Trophoblast cell (in vitro differentiated cells and primary cell): ENCODE results near the gene CCDC71.

Source experiments
- DNase-seq, 2 donors: peaks; one replicate each; pipeline ENCODE4 v3.0.0-alpha.2; 2016
- H2AFZ ChIP-seq: 2 replicates; pipeline ENCODE4 v1.6.1; 2013; ENCODE audit warnings: low read length, moderate library complexity, mild to moderate bottlenecking; ENCODE audit not compliant: insufficient read depth, poor library complexity
- H2AK5ac ChIP-seq: 2 replicates; pipeline ENCODE4 v1.6.1; 2013; ENCODE audit warnings: mild to moderate bottlenecking, low read length
- H2BK120ac ChIP-seq: 2 replicates; pipeline ENCODE4 v1.6.1; 2013; ENCODE audit warnings: low read length, mild to moderate bottlenecking, moderate library complexity; ENCODE audit not compliant: insufficient read depth, poor library complexity
- H2BK12ac ChIP-seq: 2 replicates; pipeline ENCODE4 v1.6.1; 2013; ENCODE audit warnings: mild to moderate bottlenecking, low read length, moderate library complexity
- H2BK5ac ChIP-seq: 2 replicates; pipeline ENCODE4 v1.6.1; 2013; ENCODE audit warnings: low read length, low read depth, moderate library complexity, mild to moderate bottlenecking; ENCODE audit not compliant: poor library complexity
- H3K14ac ChIP-seq: 2 replicates; pipeline ENCODE4 v1.6.1; 2013; ENCODE audit warnings: mild to moderate bottlenecking, low read length
- H3K18ac ChIP-seq: 2 replicates; pipeline ENCODE4 v1.6.1; 2013; ENCODE audit warnings: mild to moderate bottlenecking, low read length
- H3K23ac ChIP-seq: 2 replicates; pipeline ENCODE4 v1.6.1; 2013; ENCODE audit warnings: low read length
- H3K27ac ChIP-seq: 2 replicates; pipeline ENCODE4 v1.5.1; 2013; ENCODE audit warnings: low read depth, mild to moderate bottlenecking, inconsistent platforms, low read length, moderate library complexity
- H3K27me3 ChIP-seq: 2 replicates; pipeline ENCODE4 v1.6.1; 2013; ENCODE audit warnings: inconsistent platforms, mild to moderate bottlenecking, low read length, moderate library complexity; ENCODE audit not compliant: insufficient read depth
- H3K36me3 ChIP-seq, 2 experiments: 1 replicate in 1 of 2; 2 replicates in 1 of 2; pipeline ENCODE4 v1.6.1; 2013; ENCODE audit warnings: low read length in 2 of 2, mild to moderate bottlenecking in 2 of 2, moderate library complexity in 1 of 2; ENCODE audit not compliant: insufficient read depth in 2 of 2, control insufficient read depth in 1 of 2
- H3K4ac ChIP-seq: 2 replicates; pipeline ENCODE4 v1.6.1; 2013; ENCODE audit warnings: low read depth, mild to moderate bottlenecking, low read length, moderate library complexity
- H3K4me1 ChIP-seq, 2 experiments: 1 replicate in 1 of 2; 2 replicates in 1 of 2; pipeline ENCODE4 v1.6.1; 2013; ENCODE audit warnings: low read length in 2 of 2, mild to moderate bottlenecking in 2 of 2, moderate library complexity in 1 of 2; ENCODE audit not compliant: insufficient read depth in 2 of 2, control insufficient read depth in 1 of 2
- H3K4me2 ChIP-seq: 2 replicates; pipeline ENCODE4 v1.6.1; 2013; ENCODE audit warnings: inconsistent platforms, mild to moderate bottlenecking, low read length, moderate library complexity
- H3K4me3 ChIP-seq: 2 replicates; pipeline ENCODE4 v1.5.1; 2013; ENCODE audit warnings: mild to moderate bottlenecking, low read depth, low read length, inconsistent platforms
- H3K79me1 ChIP-seq: one replicate; pipeline ENCODE4 v1.6.1; 2013; ENCODE audit warnings: low read length
- H3K79me2 ChIP-seq: 2 replicates; pipeline ENCODE4 v1.6.1; 2013; ENCODE audit warnings: low read length, mild to moderate bottlenecking; ENCODE audit not compliant: control insufficient read depth, insufficient read depth, poor library complexity
- H3K9ac ChIP-seq: 2 replicates; pipeline ENCODE4 v1.6.1; 2013; ENCODE audit warnings: mild to moderate bottlenecking, low read length
- H3K9me3 ChIP-seq: 2 replicates; pipeline ENCODE4 v1.6.1; 2013; ENCODE audit warnings: low read depth, mild to moderate bottlenecking, control low read depth, inconsistent platforms, low read length; ENCODE audit not compliant: insufficient read depth
- H4K12ac ChIP-seq: 2 replicates; pipeline ENCODE4 v1.6.1; 2013; ENCODE audit warnings: low read depth, mild to moderate bottlenecking, low read length, moderate library complexity
- H4K8ac ChIP-seq: 2 replicates; pipeline ENCODE4 v1.6.1; 2013; ENCODE audit warnings: low read depth, mild to moderate bottlenecking, low read length, moderate library complexity
- H4K91ac ChIP-seq: one replicate; pipeline ENCODE4 v1.6.1; 2013; ENCODE audit warnings: low read depth, mild to moderate bottlenecking, low read length, moderate library complexity
- WGBS: extraction: QIAGEN DNeasy Blood & Tissue Kit; methylation state at CpG from one replicate; pipeline ENCODE4 v1.1.7; 2013; ENCODE audit warnings: missing lambda C conversion rate; ENCODE audit not compliant: insufficient read length, insufficient coverage; ENCODE audit errors: extremely low coverage; 5-methylcytosine and 5-hydroxymethylcytosine counted together

Gene CCDC71

GRCh38 chr3:49173116-49173791 lies 7.1 kb upstream of the CCDC71 start:
- Histone ChIP-seq H4K12ac (no peak overlapping the region), H3K9me3 (no peaks in the 10 kb centered on the region), H2AFZ (no peak overlapping the region), H3K18ac (peak overlapping the region; percentile 0), H3K27me3 (no peaks in the 10 kb centered on the region), H3K4me1 (peaks cover 21 to 27% of the 10 kb centered on the region in 2 experiments), H3K14ac (peak overlapping the region; percentile 19), H3K27ac (no peak overlapping the region), H3K79me1 (peaks cover 12% of the 10 kb centered on the region), H3K4ac (no peak overlapping the region), H4K8ac (peak overlapping the region; percentile 2), H3K36me3 (peaks cover 20 to 23% of the 10 kb centered on the region in 2 experiments), H2AK5ac (peak overlapping the region; percentile 11), H3K79me2 (peaks cover 4% of the 10 kb centered on the region), H2BK12ac (peak overlapping the region; percentile 21), H3K4me3 (no peak overlapping the region), H2BK5ac (no peak overlapping the region), H2BK120ac (no peak overlapping the region), H3K4me2 (peak overlapping the region; percentile 22), H4K91ac (no peak overlapping the region), H3K23ac (no peak overlapping the region), H3K9ac (no peak overlapping the region)
- WGBS: no CpG with 5 or more reads among the region's 3 CpGs
- DNase-seq: no peak

GRCh38 chr3:49172551-49173041 lies 6.5 kb upstream of the CCDC71 start:
- Histone ChIP-seq H3K14ac (peak overlapping the region; percentile 19), H3K4me3 (peak overlapping the region; percentile 40), H4K8ac (no peak overlapping the region), H3K4me2 (peak overlapping the region; percentile 89), H3K79me1 (peaks cover 12% of the 10 kb centered on the region), H2BK12ac (peak overlapping the region; percentile 21), H3K36me3 (peaks cover 20 to 23% of the 10 kb centered on the region in 2 experiments), H3K23ac (no peak overlapping the region), H3K9ac (no peak overlapping the region), H2AK5ac (peak overlapping the region; percentile 11), H3K79me2 (peaks cover 4% of the 10 kb centered on the region), H2BK5ac (no peak overlapping the region), H4K12ac (no peak overlapping the region), H3K4ac (no peak overlapping the region), H2AFZ (no peak overlapping the region), H4K91ac (no peak overlapping the region), H3K27me3 (no peaks in the 10 kb centered on the region), H3K18ac (peak overlapping the region; percentile 15), H3K9me3 (no peaks in the 10 kb centered on the region), H2BK120ac (no peak overlapping the region), H3K4me1 (peaks cover 21 to 27% of the 10 kb centered on the region in 2 experiments), H3K27ac (no peak overlapping the region)
- WGBS: no CpG with 5 or more reads among the region's 7 CpGs
- DNase-seq: no peak

GRCh38 chr3:49171775-49172500 lies 5.8 kb upstream of the CCDC71 start:
- peaks cover 21 to 27% of the 10 kb centered on the region in 2 experiments for H3K4me1 ChIP-seq
- H3K27ac ChIP-seq: no peak overlapping the region
- H3K36me3 ChIP-seq: peaks cover 20 to 23% of the 10 kb centered on the region in 2 experiments
- H3K4me3 ChIP-seq: peak overlapping the region; percentile 77
- peak overlapping the region; percentile 28 for H3K4ac ChIP-seq
- DNase-seq: no peak
- peak overlapping the region; percentile 88 for H3K9ac ChIP-seq
- peak overlapping the region; percentile 30 for H2AK5ac ChIP-seq
- H2BK120ac ChIP-seq: peak overlapping the region; percentile 45
- peaks cover 1% of the 10 kb centered on the region for H3K9me3 ChIP-seq
- no CpG with 5 or more reads among the region's 7 CpGs for WGBS
- H3K4me2 ChIP-seq: peak overlapping the region; percentile 89
- H3K14ac ChIP-seq: peak overlapping the region; percentile 67
- H4K12ac ChIP-seq: peak overlapping the region; percentile 54
- no peaks in the 10 kb centered on the region for H3K27me3 ChIP-seq
- peak overlapping the region; percentile 36 for H3K18ac ChIP-seq
- peaks cover 12% of the 10 kb centered on the region for H3K79me1 ChIP-seq
- no peak overlapping the region for H3K23ac ChIP-seq
- H4K8ac ChIP-seq: peak overlapping the region; percentile 87
- peak overlapping the region; percentile 78 for H4K91ac ChIP-seq
- no peak overlapping the region for H2BK12ac ChIP-seq
- peak overlapping the region; percentile 55 for H2AFZ ChIP-seq
- peaks cover 4% of the 10 kb centered on the region for H3K79me2 ChIP-seq
- H2BK5ac ChIP-seq: peak overlapping the region; percentile 36

- H2BK12ac ChIP-seq: peak within 1 kb of the TSS; percentile 42
- H3K79me1 ChIP-seq: peaks cover 15% of the 10 kb centered on the region
- peaks cover 23 to 30% of the 10 kb centered on the region in 2 experiments for H3K4me1 ChIP-seq
- H3K79me2 ChIP-seq: peaks cover 4% of the 10 kb centered on the region
- peak within 1 kb of the TSS; percentile 89 for H3K4me2 ChIP-seq
- H2AK5ac ChIP-seq: peak within 1 kb of the TSS; percentile 30
- H3K23ac ChIP-seq: no peak within 1 kb of the TSS
- H2BK120ac ChIP-seq: peak within 1 kb of the TSS; percentile 45
- H2AFZ ChIP-seq: peak within 1 kb of the TSS; percentile 55
- WGBS: no CpG with 5 or more reads among the region's 57 CpGs
- H3K36me3 ChIP-seq: peaks cover 20 to 23% of the 10 kb centered on the region in 2 experiments
- peak within 1 kb of the TSS; percentile 36 for H3K18ac ChIP-seq
- H4K91ac ChIP-seq: peak within 1 kb of the TSS; percentile 78
- peak within 1 kb of the TSS; percentile 36 for H2BK5ac ChIP-seq
- peak within 1 kb of the TSS; percentile 67 for H3K14ac ChIP-seq
- peak within 1 kb of the TSS; percentile 57 for H3K27ac ChIP-seq
- H3K4me3 ChIP-seq: peak within 1 kb of the TSS; percentile 77
- peaks cover 8% of the 10 kb centered on the region for H3K9me3 ChIP-seq
- no peaks in the 10 kb centered on the region for H3K27me3 ChIP-seq
- H4K12ac ChIP-seq: peak within 1 kb of the TSS; percentile 54
- H3K9ac ChIP-seq: peak within 1 kb of the TSS; percentile 88
- H3K4ac ChIP-seq: peak within 1 kb of the TSS; percentile 28
- H4K8ac ChIP-seq: peak within 1 kb of the TSS; percentile 87
- peak; percentile 71 to 90 for DNase-seq
Observed at GRCh38 chr3:49171119-49171774, 5.1 kb upstream of the CCDC71 start, which contains the start of gene KLHDC8B. KLHDC8B (plus strand) TSS chr3:49171598; CDS start chr3:49172770, 1,172 bp downstream.
